Thyroid gland (tissue), 4 donors: ENCODE measurements around the gene IGFBP5.

Experiments used
- POLR2A ChIP-seq, 2 donors: fragments of 450-650 bp; IDR thresholded peaks; one replicate each; pipeline ENCODE4 v1.6.1; 2017; ENCODE audit warnings: antibody characterized with exemption in 2 of 2, mild to moderate bottlenecking in 2 of 2, moderate library complexity in 1 of 2
- TF ChIP-seq, protein P1 (sequence below), 6 experiments: fragments of 200-600 bp in 3 of 6; fragments of 450-650 bp in 3 of 6; sonication (generic) in 3 of 6; IDR thresholded peaks; one replicate each; pipeline ENCODE4 v1.5.1; 2016 to 2019; ENCODE audit warnings: antibody characterized with exemption in 6 of 6, mild to moderate bottlenecking in 2 of 6, inconsistent platforms in 1 of 6, moderate library complexity in 1 of 6

DNA sequence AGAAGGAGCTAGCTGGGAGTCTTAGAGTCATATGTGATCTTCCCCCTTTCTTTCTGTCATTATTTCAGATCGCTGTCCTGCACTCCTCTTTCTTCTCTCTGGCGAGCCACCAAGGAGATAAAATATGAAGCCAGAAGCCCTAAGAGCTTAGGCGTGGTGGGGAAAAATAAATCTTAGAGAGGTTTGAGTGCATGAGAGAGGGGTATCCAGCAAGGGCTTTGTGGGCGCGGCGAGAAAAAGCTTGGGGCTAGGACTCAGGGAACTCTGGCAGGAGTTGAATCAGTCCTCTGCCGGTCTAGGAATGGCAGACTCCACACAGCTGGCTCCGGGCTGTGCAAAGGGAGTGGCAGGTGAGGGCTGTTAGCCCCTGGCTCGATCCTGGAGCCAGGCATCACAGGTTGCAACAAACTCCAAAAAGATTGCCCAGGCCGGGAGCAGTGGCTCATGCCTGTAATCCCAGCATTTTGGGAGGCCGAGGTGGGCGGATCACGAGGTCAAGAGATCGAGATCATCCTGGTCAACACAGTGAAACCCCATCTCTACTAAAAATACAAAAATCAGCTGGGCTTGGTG lies 20.1 kb upstream of the IGFBP5 start:
- TF ChIP-seq, protein P1, sequence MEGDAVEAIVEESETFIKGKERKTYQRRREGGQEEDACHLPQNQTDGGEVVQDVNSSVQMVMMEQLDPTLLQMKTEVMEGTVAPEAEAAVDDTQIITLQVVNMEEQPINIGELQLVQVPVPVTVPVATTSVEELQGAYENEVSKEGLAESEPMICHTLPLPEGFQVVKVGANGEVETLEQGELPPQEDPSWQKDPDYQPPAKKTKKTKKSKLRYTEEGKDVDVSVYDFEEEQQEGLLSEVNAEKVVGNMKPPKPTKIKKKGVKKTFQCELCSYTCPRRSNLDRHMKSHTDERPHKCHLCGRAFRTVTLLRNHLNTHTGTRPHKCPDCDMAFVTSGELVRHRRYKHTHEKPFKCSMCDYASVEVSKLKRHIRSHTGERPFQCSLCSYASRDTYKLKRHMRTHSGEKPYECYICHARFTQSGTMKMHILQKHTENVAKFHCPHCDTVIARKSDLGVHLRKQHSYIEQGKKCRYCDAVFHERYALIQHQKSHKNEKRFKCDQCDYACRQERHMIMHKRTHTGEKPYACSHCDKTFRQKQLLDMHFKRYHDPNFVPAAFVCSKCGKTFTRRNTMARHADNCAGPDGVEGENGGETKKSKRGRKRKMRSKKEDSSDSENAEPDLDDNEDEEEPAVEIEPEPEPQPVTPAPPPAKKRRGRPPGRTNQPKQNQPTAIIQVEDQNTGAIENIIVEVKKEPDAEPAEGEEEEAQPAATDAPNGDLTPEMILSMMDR (IDR thresholded peaks at IDR 0.05): no peak
- TF ChIP-seq POLR2A (IDR thresholded peaks at IDR 0.05): no peak
